Cardiac muscle cell (in vitro differentiated cells and primary cell): ENCODE data around the gene ALDH3A2. TPM values are rescaled to one million over a fixed set of nuclear protein-coding genes. Genes with fewer than 3 reads are reported as not detected.

Source experiments
- DNase-seq, 2 donors: peaks; one replicate each; pipeline versions ENCODE4 v3.0.0 to v3.0.0-alpha.2; 2010 to 2017; ENCODE audit warnings: low read depth in 1 of 2, low spot score in 1 of 2
- H3K27ac ChIP-seq: fragments of 200-600 bp; sonication (generic); 2 replicates; pipeline ENCODE4 v1.5.1; 2016
- H3K27me3 ChIP-seq: fragments of 200-600 bp; sonication (generic); 2 replicates; pipeline ENCODE4 v1.6.0; 2016; ENCODE audit warnings: control low read depth
- H3K36me3 ChIP-seq: fragments of 200-600 bp; sonication (generic); 2 replicates; pipeline ENCODE4 v1.5.1; 2016; ENCODE audit warnings: control low read depth
- H3K4me1 ChIP-seq: fragments of 200-600 bp; sonication (generic); 2 replicates; pipeline ENCODE4 v1.8.1; 2017; ENCODE audit warnings: low read depth, mild to moderate bottlenecking, mixed run types
- H3K4me3 ChIP-seq: fragments of 200-600 bp; sonication (generic); 2 replicates; pipeline ENCODE4 v1.5.1; 2016; ENCODE audit warnings: mild to moderate bottlenecking
- H3K9me3 ChIP-seq: fragments of 200-600 bp; sonication (generic); 2 replicates; pipeline ENCODE4 v1.5.1; 2017; ENCODE audit warnings: low read depth, mild to moderate bottlenecking, control low read depth
- polyA plus RNA-seq: library from polyadenylated mRNA; unstranded; fragments of >200 nt; fragmentation: Nextera tagmentation; extraction: Ambion mirVana; gene quantifications from 2 replicates; pipeline ENCODE4 v1.2.1, GENCODE V29; 2016
- total RNA-seq: library from RNA; depleted of rRNA; stranded (reverse); fragments of >200 nt; gene quantifications from 2 replicates; pipeline ENCODE4 v1.2.3, GENCODE V29; 2016
- TF ChIP-seq, protein P1 (sequence below): IDR thresholded peaks from 2 replicates; pipeline ENCODE4 v1.5.1; 2012; ENCODE audit warnings: low read depth, mild to moderate bottlenecking, low read length

The ALDH3A2 gene
- total and polyA plus RNA-seq, 2 experiments from 2014 or later: 75.2 to 123 TPM

DNA sequence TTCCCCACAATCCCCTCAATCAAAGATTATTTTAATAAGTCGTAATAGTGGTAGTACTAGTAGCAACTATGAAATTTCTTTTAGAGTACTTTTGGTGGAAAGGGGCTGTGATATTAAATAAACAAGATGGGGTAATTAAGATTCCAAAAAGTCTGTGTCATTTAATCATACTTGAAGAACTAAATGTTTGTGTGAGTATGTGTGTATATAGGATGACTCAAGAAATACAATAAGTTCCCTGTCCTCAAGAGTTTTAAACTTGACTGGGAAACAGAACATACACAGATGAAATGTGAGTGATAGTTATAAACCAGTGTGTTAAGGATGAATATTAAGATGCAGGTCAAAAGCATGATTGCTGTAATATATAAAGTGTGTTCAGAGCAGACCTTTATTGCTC lies 2.3 kb downstream of the ALDH3A2 start:
- Histone ChIP-seq H3K9me3 (no peaks in the 10 kb centered on the region), H3K36me3 (peaks cover 14% of the 10 kb centered on the region), H3K27ac (no peak overlapping the region), H3K4me3 (no peak overlapping the region), H3K4me1 (peaks cover 36% of the 10 kb centered on the region), H3K27me3 (no peaks in the 10 kb centered on the region)
- TF ChIP-seq, protein P1, sequence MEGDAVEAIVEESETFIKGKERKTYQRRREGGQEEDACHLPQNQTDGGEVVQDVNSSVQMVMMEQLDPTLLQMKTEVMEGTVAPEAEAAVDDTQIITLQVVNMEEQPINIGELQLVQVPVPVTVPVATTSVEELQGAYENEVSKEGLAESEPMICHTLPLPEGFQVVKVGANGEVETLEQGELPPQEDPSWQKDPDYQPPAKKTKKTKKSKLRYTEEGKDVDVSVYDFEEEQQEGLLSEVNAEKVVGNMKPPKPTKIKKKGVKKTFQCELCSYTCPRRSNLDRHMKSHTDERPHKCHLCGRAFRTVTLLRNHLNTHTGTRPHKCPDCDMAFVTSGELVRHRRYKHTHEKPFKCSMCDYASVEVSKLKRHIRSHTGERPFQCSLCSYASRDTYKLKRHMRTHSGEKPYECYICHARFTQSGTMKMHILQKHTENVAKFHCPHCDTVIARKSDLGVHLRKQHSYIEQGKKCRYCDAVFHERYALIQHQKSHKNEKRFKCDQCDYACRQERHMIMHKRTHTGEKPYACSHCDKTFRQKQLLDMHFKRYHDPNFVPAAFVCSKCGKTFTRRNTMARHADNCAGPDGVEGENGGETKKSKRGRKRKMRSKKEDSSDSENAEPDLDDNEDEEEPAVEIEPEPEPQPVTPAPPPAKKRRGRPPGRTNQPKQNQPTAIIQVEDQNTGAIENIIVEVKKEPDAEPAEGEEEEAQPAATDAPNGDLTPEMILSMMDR: no peak
- no peak for DNase-seq

DNA sequence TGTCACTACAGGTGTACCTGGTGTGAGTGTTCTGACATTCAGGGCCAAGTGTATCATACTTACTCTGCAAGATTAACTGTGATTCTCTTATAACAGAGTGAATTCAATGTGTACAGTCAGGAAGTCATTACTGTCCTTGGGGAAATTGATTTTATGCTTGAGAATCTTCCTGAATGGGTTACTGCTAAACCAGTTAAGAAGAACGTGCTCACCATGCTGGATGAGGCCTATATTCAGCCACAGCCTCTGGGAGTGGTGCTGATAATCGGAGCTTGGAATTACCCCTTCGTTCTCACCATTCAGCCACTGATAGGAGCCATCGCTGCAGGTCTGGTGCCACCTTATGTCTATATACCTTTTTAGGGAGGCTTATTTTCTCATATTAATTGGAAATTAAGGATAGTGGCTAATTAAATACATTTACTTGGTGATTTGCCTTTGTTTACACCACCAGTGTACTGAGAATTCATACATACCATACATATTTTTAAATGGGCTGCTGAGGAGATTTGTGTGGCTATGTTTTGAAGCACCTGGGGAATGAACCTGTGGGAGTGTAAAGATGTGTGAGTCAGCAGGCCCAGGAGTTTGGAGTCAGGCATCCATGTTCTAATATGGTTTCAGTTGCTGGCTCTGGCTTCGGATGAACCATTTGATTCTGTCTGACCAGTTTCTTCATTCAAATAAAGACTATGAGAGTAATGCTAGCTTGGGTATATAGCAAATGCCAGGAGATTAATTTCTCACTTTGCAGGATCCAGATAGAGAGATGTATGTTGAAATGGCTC lies 3.1 kb downstream of the ALDH3A2 start:
- Histone ChIP-seq H3K4me1 (peaks cover 33% of the 10 kb centered on the region), H3K4me3 (no peak overlapping the region), H3K9me3 (no peaks in the 10 kb centered on the region), H3K36me3 (peaks cover 18% of the 10 kb centered on the region), H3K27ac (peak overlapping the region; percentile 25), H3K27me3 (no peaks in the 10 kb centered on the region)
- DNase-seq: no peak
- TF ChIP-seq, protein P1: no peak

DNA sequence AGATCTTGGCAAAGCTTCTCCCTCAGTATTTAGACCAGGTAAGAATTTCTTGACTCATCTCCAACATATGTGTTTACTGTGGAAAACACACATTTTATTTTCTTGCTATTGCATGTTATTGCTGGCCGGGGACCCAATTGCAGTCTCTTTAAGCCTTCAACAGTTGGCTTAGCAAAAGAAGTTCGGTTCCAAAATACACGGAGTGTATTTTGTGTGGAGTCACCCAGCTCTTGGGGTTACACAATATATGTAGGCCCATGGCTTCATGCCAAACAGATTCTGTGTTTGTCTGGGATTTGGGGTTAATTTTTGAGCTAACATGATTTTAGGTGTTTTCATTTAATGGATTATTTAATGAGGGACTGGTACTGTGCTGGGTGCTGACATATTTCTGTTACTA lies 4.0 kb downstream of the ALDH3A2 start:
- Histone ChIP-seq H3K4me3 (no peak overlapping the region), H3K27ac (no peak overlapping the region)

DNA sequence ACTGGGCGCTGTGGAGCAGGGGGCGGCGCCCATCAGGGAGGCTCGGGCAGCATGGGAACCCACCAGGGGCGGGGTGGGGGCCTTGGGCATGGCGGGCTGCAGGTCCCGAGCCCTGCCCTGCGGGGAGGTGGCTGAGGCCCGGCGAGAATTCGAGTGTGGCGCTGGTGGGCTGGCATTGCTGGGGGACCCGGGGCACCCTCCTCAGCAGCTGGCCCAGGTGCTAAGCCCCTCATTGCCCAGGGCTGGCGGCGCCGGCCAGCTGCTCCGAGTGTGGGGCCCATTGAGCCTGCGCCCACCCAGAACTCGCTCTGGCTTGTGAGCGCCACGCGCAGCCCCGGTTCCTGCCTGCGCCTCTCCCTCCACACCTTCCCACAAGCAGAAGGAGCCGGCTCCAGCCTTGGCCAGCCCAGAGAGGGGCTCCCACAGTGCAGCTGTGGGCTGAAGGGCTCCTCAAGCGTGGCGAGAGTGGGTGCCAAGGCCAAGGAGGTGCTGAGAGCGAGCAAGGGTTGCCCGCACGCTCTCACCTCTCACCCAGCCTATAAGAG lies 5.9 kb downstream of the ALDH3A2 start:
- Histone ChIP-seq H3K27me3 (no peaks in the 10 kb centered on the region), H3K4me1 (peaks cover 20% of the 10 kb centered on the region), H3K36me3 (peaks cover 32% of the 10 kb centered on the region), H3K4me3 (no peak overlapping the region), H3K9me3 (no peaks in the 10 kb centered on the region), H3K27ac (no peak overlapping the region)
- TF ChIP-seq, protein P1: no peak
- no peak for DNase-seq

More for the DNA sequence above, 4.0 kb downstream of the ALDH3A2 start:
- Histone ChIP-seq H3K4me1 (peaks cover 24% of the 10 kb centered on the region), H3K27me3 (no peaks in the 10 kb centered on the region), H3K36me3 (peaks cover 26% of the 10 kb centered on the region), H3K9me3 (no peaks in the 10 kb centered on the region)
- peak in 1 of 2 donors; percentile 64 for DNase-seq
- TF ChIP-seq, protein P1: no peak

DNA sequence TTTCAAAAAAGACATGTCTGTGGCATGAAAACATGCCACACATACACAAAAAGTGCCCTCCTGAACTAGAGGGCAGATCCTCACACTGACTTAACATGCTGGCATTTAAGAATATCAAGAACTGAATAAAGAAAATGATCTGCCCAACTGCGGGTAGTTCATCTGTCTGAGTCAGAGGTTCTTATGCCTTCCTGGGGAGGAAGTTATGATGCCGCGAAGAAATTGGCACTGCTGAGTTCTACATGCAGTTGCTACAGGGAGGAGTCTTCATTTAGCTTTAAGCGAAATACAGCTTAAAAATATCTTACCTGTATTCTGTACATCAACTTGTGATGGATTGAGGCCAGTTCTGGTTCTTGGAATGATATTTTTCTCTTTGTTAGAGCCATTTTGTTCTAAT lies 6.3 kb downstream of the ALDH3A2 start:
- TF ChIP-seq, protein P1: no peak
- Histone ChIP-seq H3K27me3 (no peaks in the 10 kb centered on the region), H3K4me3 (no peak overlapping the region), H3K36me3 (peaks cover 32% of the 10 kb centered on the region), H3K9me3 (no peaks in the 10 kb centered on the region), H3K27ac (no peak overlapping the region), H3K4me1 (peaks cover 15% of the 10 kb centered on the region)
- no peak for DNase-seq
